Neural crest cell (in vitro differentiated cells): ENCODE measurements around the gene RASSF1. TPM values are rescaled to one million over a fixed set of nuclear protein-coding genes. Genes with fewer than 3 reads are reported as not detected.
"Not testable (repeated sequence)": the region's sequence is repeated elsewhere in the genome, so short reads cannot be mapped to it uniquely, and the experiment has no call there.

ENCODE experiments used
- DNase-seq: peaks from one replicate; pipeline ENCODE4 v3.0.0; 2021; ENCODE audit warnings: low read depth, mixed read lengths, low spot score
- H3K27ac Mint-ChIP-seq: one replicate; pipeline ENCODE4 v1.8.0; 2021; ENCODE audit warnings: mild to moderate bottlenecking, mixed read lengths; ENCODE audit not compliant: unreplicated experiment
- H3K27me3 Mint-ChIP-seq: 2 replicates; pipeline ENCODE4 v1.8.0; 2021; ENCODE audit warnings: low read depth, mild to moderate bottlenecking, mixed read lengths
- H3K36me3 Mint-ChIP-seq: 2 replicates; pipeline ENCODE4 v1.8.0; 2021; ENCODE audit warnings: low read depth, mild to moderate bottlenecking, mixed read lengths
- H3K4me1 Mint-ChIP-seq: 2 replicates; pipeline ENCODE4 v1.8.0; 2021; ENCODE audit warnings: mixed read lengths
- H3K4me3 Mint-ChIP-seq: one replicate; pipeline ENCODE4 v1.8.0; 2021; ENCODE audit warnings: mild to moderate bottlenecking, mixed read lengths
- H3K9me3 Mint-ChIP-seq: 2 replicates; pipeline ENCODE4 v1.8.0; 2021; ENCODE audit warnings: mixed read lengths
- total RNA-seq: library from RNA; stranded (reverse); gene quantifications from 2 replicates; pipeline ENCODE4 v1.2.1, GENCODE V29; 2021
- TF ChIP-seq, protein P1 (sequence below): fragments of 200-600 bp; sonication (generic); conservative IDR thresholded peaks from 2 replicates; pipeline ENCODE4 v1.5.0; 2021; ENCODE audit warnings: antibody characterized with exemption, mild to moderate bottlenecking

Gene RASSF1
- total RNA-seq, 1 donor from 2014 or later: 15.1 TPM

DNA sequence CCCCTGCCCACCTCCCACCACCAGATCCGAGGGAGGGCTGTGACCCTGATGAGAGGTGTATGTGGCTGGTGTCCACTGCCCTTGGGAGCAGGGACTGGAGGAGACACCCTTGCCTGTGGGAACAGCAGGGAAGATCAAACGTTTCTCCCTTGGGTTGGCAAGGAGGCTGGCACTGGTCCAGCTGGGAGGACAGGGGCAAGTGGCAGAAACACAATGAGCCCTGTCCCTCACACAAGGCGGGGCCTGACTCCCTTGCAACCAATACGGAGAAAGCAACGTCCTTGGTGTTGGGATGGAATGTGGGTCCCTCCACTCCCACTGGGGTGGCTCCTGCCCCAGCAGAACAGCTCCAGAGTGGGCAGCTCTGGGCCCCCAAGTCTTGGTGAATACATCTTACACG lies 23.3 kb downstream of the RASSF1 start:
- DNase-seq: no peak
- no peaks in the 10 kb centered on the region for H3K27me3 Mint-ChIP-seq
- TF ChIP-seq, protein P1, sequence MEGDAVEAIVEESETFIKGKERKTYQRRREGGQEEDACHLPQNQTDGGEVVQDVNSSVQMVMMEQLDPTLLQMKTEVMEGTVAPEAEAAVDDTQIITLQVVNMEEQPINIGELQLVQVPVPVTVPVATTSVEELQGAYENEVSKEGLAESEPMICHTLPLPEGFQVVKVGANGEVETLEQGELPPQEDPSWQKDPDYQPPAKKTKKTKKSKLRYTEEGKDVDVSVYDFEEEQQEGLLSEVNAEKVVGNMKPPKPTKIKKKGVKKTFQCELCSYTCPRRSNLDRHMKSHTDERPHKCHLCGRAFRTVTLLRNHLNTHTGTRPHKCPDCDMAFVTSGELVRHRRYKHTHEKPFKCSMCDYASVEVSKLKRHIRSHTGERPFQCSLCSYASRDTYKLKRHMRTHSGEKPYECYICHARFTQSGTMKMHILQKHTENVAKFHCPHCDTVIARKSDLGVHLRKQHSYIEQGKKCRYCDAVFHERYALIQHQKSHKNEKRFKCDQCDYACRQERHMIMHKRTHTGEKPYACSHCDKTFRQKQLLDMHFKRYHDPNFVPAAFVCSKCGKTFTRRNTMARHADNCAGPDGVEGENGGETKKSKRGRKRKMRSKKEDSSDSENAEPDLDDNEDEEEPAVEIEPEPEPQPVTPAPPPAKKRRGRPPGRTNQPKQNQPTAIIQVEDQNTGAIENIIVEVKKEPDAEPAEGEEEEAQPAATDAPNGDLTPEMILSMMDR: no peak
- H3K27ac Mint-ChIP-seq: no peak overlapping the region
- peaks cover 32% of the 10 kb centered on the region for H3K36me3 Mint-ChIP-seq
- H3K4me1 Mint-ChIP-seq: peaks cover 33% of the 10 kb centered on the region
- H3K4me3 Mint-ChIP-seq: peak overlapping the region; percentile 61
- H3K9me3 Mint-ChIP-seq: no peaks in the 10 kb centered on the region

DNA sequence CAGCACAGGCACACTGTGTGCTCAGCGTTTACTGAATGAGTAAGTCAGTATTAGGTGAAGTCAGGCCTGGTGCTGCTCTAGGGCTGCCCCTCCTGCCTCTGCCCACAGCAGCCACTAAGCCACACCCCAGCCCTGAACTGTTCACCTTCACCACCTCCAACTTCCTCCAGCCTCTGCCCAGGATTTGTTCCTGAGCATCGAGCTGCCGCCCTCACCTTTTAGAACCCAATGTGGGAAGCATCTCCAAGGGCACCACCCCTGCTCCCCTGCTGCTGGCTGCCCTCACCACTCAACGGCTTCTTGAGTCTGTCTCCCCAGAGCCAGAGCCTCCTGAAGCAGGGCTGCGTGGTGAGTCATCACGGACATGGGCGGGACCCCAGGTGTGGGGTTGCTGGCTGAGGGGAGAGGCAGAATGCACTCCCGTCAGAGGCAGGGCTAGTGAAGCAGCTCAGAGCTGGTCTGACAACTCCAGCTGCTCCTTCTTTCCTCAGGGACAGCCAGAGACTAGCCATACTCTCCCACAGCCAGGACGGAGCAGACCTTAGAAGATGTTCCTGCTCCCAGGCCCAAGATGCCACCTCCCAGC lies 23.9 kb downstream of the RASSF1 start:
- no peak for DNase-seq
- H3K9me3 Mint-ChIP-seq: no peaks in the 10 kb centered on the region
- peaks cover 32% of the 10 kb centered on the region for H3K36me3 Mint-ChIP-seq
- peaks cover 33% of the 10 kb centered on the region for H3K4me1 Mint-ChIP-seq
- H3K4me3 Mint-ChIP-seq: peak overlapping the region; percentile 38
- TF ChIP-seq, protein P1: no peak
- H3K27me3 Mint-ChIP-seq: no peaks in the 10 kb centered on the region
- no peak overlapping the region for H3K27ac Mint-ChIP-seq

DNA sequence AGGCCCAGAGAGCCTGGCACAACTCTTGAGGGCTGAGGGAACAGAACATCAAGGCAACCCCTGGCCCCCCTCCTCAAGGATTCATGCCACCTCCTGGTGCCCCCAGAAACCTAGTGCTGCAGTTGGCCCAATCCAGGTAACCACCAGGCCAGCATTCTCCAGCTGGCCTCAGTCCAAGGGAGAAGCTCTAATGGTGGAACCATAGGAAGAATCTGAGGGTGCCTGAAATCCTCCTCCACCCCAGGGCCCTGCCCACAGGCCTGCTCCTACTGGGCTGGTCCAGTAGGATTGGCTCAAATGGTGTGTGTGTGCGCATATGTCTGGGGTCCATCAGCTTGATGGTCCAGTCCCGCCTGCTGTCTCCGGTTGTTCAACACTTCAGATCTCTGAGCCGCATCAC lies 25.8 kb downstream of the RASSF1 start:
- Mint-ChIP-seq H3K4me1 (peaks cover 23% of the 10 kb centered on the region), H3K9me3 (peaks cover 1% of the 10 kb centered on the region), H3K4me3 (peak overlapping the region; percentile 82), H3K27ac (no peak overlapping the region), H3K36me3 (peaks cover 36% of the 10 kb centered on the region), H3K27me3 (no peaks in the 10 kb centered on the region)
- TF ChIP-seq, protein P1: no peak
- DNase-seq: no peak

DNA sequence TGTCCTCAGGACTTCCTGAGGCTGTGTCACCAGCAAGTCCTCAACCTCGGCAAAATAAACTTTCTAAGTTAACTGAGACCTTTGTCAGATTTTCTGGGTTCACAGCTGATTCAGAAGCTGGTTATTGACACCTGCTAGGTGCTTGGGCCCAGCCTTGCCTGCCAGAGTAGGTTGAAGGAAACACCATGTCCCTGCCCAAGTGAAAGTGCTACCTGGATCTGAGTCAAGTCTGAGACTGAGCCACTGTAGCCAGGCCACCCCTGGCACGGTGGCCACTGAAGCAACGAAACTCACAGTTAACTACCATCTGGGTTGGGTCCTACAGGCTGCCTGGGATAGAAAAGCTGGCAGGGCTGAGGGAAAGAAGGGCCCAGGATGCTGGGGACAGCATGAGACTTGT lies 26.3 kb downstream of the RASSF1 start:
- no peak overlapping the region for H3K27ac Mint-ChIP-seq

DNA sequence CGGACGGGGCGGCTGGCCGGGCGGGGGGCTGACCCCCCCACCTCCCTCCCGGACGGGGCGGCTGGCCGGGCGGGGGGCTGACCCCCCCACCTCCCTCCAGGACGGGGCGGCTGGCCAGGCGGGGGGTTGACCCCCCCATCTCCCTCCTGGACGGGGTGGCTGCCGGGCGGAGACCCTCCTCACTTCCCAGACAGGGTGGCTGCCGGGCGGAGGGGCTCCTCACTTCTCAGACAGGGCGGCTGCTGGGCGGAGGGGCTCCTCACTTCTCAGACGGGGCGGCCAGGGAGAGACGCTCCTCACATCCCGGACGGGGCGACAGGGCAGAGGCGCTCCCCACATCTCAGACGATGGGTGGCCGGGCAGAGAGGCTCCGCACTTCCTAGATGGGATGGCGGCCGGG lies 28.6 kb downstream of the RASSF1 start:
- not testable (repeated sequence) for DNase-seq, H3K4me1 Mint-ChIP-seq, H3K27me3 Mint-ChIP-seq, H3K9me3 Mint-ChIP-seq, H3K4me3 Mint-ChIP-seq, H3K27ac Mint-ChIP-seq
- peaks cover 37% of the 10 kb centered on the region for H3K36me3 Mint-ChIP-seq

More for the DNA sequence above, 26.3 kb downstream of the RASSF1 start:
- H3K9me3 Mint-ChIP-seq: peaks cover 3% of the 10 kb centered on the region
- no peak for DNase-seq
- H3K27me3 Mint-ChIP-seq: no peaks in the 10 kb centered on the region
- peak overlapping the region; percentile 8 for H3K4me3 Mint-ChIP-seq
- peaks cover 36% of the 10 kb centered on the region for H3K36me3 Mint-ChIP-seq
- TF ChIP-seq, protein P1: no peak
- H3K4me1 Mint-ChIP-seq: peaks cover 18% of the 10 kb centered on the region

DNA sequence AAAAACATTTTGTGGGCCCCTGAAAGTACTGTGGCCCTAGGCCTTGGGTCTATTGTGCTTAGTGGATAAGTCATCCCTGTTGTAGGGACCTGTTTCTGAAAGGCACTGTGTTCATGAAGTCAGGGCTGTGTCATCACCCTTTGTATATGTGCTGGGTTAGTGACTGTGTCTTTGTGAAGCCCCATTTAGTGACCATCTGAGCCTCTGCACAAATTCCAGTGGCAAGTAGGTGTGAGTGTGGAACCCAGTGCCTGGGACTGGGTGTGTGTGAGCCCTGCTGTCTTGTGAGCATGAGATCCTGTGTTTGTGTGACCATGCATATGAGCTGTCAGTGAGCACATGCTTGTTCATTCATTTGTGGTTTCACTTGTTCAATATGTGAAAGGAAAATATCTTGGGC lies 36.0 kb downstream of the RASSF1 start:
- no peak for DNase-seq
- TF ChIP-seq, protein P1: no peak
- peak overlapping the region; percentile 72 for H3K4me3 Mint-ChIP-seq
- peaks cover 7% of the 10 kb centered on the region for H3K36me3 Mint-ChIP-seq
- H3K27me3 Mint-ChIP-seq: no peaks in the 10 kb centered on the region
- H3K9me3 Mint-ChIP-seq: no peaks in the 10 kb centered on the region
- H3K4me1 Mint-ChIP-seq: peaks cover 17% of the 10 kb centered on the region
- no peak overlapping the region for H3K27ac Mint-ChIP-seq
